ENCODE results near the gene CREB5.

CREB5 gene

GRCh38 chr7:28649811-28650210 is 237.5 kb downstream of the CREB5 start:
- ATAC-seq (ENCODE audit: insufficient read depth, low read depth) (no peak), DNase-seq (no peak)
- no peaks in the 10 kb centered on the region for H4K20me1 ChIP-seq (ENCODE audit: insufficient read depth, low read length)
- TF ChIP-seq EZH2 (IDR thresholded peaks at IDR 0.05; ENCODE audit: borderline replicate concordance, low read depth, low read length, severe bottlenecking) (no peak), CTCF (IDR thresholded peaks at IDR 0.05; ENCODE audit: borderline replicate concordance, extremely low read depth, low read length, poor library complexity, severe bottlenecking) (no peak)
- H3K9me3 ChIP-seq (ENCODE audit: insufficient read depth, low read length, severe bottlenecking), result no peaks in the 10 kb centered on the region
- H3K79me2 ChIP-seq (ENCODE audit: insufficient read depth, low read length), result no peaks in the 10 kb centered on the region
- no peak overlapping the region for H3K4me2 ChIP-seq (ENCODE audit: insufficient read depth, low read length)
- no peak overlapping the region for H3K9ac ChIP-seq (ENCODE audit: low read depth, low read length)
- no peak overlapping the region for H2AFZ ChIP-seq (ENCODE audit: low read depth, low read length)
- H3K4me3 ChIP-seq (ENCODE audit: low read depth in 1 of 2, low read length in 2 of 2), result no peak overlapping the region
- H3K4me1 ChIP-seq (ENCODE audit: insufficient read depth, low read length), result no peaks in the 10 kb centered on the region
- peaks cover 9% of the 10 kb centered on the region for H3K27me3 ChIP-seq (ENCODE audit: insufficient read depth, low read length, poor library complexity)
- H3K36me3 ChIP-seq (ENCODE audit: insufficient read depth, low read length), result no peaks in the 10 kb centered on the region
- no peak overlapping the region for H3K27ac ChIP-seq (ENCODE audit: low read length)

- no peaks in the 10 kb centered on the region for H3K36me3 ChIP-seq (ENCODE audit: insufficient read depth, low read length)
- no peaks in the 10 kb centered on the region for H4K20me1 ChIP-seq (ENCODE audit: insufficient read depth, low read length)
- H3K27ac ChIP-seq (ENCODE audit: low read length), result no peak overlapping the region
- no peaks in the 10 kb centered on the region for H3K79me2 ChIP-seq (ENCODE audit: insufficient read depth, low read length)
- H3K9me3 ChIP-seq (ENCODE audit: insufficient read depth, low read length, severe bottlenecking), result peaks cover 1% of the 10 kb centered on the region
- DNase-seq (no peak), ATAC-seq (ENCODE audit: insufficient read depth, low read depth) (no peak)
- no peak overlapping the region for H3K9ac ChIP-seq (ENCODE audit: low read depth, low read length)
- no peak overlapping the region for H3K4me2 ChIP-seq (ENCODE audit: insufficient read depth, low read length)
- H2AFZ ChIP-seq (ENCODE audit: low read depth, low read length), result no peak overlapping the region
- TF ChIP-seq EZH2 (IDR thresholded peaks at IDR 0.05; ENCODE audit: borderline replicate concordance, low read depth, low read length, severe bottlenecking) (no peak), CTCF (IDR thresholded peaks at IDR 0.05; ENCODE audit: borderline replicate concordance, extremely low read depth, low read length, poor library complexity, severe bottlenecking) (no peak)
- H3K4me1 ChIP-seq (ENCODE audit: insufficient read depth, low read length), result no peaks in the 10 kb centered on the region
- peaks cover 4% of the 10 kb centered on the region for H3K27me3 ChIP-seq (ENCODE audit: insufficient read depth, low read length, poor library complexity)
- no peak overlapping the region for H3K4me3 ChIP-seq (ENCODE audit: low read depth in 1 of 2, low read length in 2 of 2)
These were observed 241.8 kb downstream of the CREB5 start for GRCh38 chr7:28654110-28654509.

- Histone ChIP-seq H3K27me3 (ENCODE audit: insufficient read depth, low read length, poor library complexity) (no peaks in the 10 kb centered on the region), H3K36me3 (ENCODE audit: insufficient read depth, low read length) (no peaks in the 10 kb centered on the region), H3K9ac (ENCODE audit: low read depth, low read length) (no peak overlapping the region)
These were observed 244.2 kb downstream of the CREB5 start for GRCh38 chr7:28656529-28656928.

More at GRCh38 chr7:28656529-28656928, 244.2 kb downstream of the CREB5 start:
- H3K4me2 ChIP-seq (ENCODE audit: insufficient read depth, low read length), result no peak overlapping the region
- peaks cover 16% of the 10 kb centered on the region for H3K9me3 ChIP-seq (ENCODE audit: insufficient read depth, low read length, severe bottlenecking)
- peaks cover 10% of the 10 kb centered on the region for H3K4me1 ChIP-seq (ENCODE audit: insufficient read depth, low read length)
- no peaks in the 10 kb centered on the region for H3K79me2 ChIP-seq (ENCODE audit: insufficient read depth, low read length)
- no peaks in the 10 kb centered on the region for H4K20me1 ChIP-seq (ENCODE audit: insufficient read depth, low read length)
- H3K27ac ChIP-seq (ENCODE audit: low read length), result no peak overlapping the region
- H2AFZ ChIP-seq (ENCODE audit: low read depth, low read length), result no peak overlapping the region
- DNase-seq (no peak), ATAC-seq (ENCODE audit: insufficient read depth, low read depth) (no peak)
- H3K4me3 ChIP-seq (ENCODE audit: low read depth in 1 of 2, low read length in 2 of 2), result no peak overlapping the region
- TF ChIP-seq EZH2 (IDR thresholded peaks at IDR 0.05; ENCODE audit: borderline replicate concordance, low read depth, low read length, severe bottlenecking), result no peak
- TF ChIP-seq CTCF (IDR thresholded peaks at IDR 0.05; ENCODE audit: borderline replicate concordance, extremely low read depth, low read length, poor library complexity, severe bottlenecking), result no peak

All from DND-41 (cell line).